Fibroblast of skin of abdomen (primary cell): ENCODE results near the gene SYNGR1. TPM values are rescaled to one million over a fixed set of nuclear protein-coding genes. Genes with fewer than 3 reads are reported as not detected.
A peak's percentile ranks its signal among the peaks of the same experiment; 100 is the strongest.

Source experiments
- DNase-seq: peaks from one replicate; pipeline ENCODE4 v3.0.0-alpha.2; 2013
- polyA plus RNA-seq, 2 experiments: library from polyadenylated mRNA; unstranded; fragments of 120-200 nt; gene quantifications; one replicate each; pipeline ENCODE4 v1.2.1, GENCODE V29; 2013; ENCODE audit not compliant: insufficient read length in 2 of 2

SYNGR1 gene, protein sequence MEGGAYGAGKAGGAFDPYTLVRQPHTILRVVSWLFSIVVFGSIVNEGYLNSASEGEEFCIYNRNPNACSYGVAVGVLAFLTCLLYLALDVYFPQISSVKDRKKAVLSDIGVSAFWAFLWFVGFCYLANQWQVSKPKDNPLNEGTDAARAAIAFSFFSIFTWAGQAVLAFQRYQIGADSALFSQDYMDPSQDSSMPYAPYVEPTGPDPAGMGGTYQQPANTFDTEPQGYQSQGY
- 22.6 TPM for polyA plus RNA-seq (2013, experiment 1 of 2; ENCODE audit: insufficient read length)
- 24.9 TPM for polyA plus RNA-seq (2013, experiment 2 of 2; ENCODE audit: insufficient read length)

DNA sequence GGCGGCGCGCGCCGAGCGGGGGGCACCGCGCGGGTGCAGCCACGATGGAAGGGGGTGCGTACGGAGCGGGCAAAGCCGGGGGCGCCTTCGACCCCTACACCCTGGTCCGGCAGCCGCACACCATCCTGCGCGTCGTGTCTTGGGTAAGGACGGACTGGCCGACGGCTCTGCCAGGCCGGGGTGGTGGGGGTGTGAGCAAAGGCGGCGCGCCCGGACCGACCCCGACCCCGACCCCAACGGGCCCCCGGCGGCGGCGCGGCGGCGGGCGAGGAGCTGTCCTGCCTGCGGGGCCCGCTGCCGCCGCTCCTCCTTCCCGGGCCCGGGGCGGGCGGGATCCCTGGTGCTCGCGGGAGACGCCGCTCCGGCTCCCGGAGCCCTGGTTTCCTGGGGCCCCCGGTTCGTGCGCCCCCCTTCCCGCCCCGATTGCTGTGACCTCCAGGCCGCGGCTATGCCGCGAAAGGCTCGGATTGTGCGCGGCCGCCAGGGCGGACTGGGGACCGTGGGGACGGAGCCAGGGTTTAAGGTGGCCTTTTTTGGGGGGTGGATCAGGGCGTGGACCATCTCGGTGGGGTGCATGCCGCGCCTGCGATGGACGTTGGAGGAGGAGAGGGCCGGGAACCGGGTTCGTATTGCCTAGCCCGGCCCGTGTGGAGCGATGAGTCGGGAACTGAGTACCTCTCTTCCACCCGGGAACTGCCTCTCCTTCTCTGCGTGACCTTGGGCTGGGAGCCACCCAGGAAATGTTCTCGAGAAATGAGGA, at the start of gene SYNGR1:
Gene SYNGR1 (plus strand): TSS at position 25 of the 760 bp plus-strand sequence. CDS start 20 bp downstream, at position 45.
- DNase-seq: no peak

DNA sequence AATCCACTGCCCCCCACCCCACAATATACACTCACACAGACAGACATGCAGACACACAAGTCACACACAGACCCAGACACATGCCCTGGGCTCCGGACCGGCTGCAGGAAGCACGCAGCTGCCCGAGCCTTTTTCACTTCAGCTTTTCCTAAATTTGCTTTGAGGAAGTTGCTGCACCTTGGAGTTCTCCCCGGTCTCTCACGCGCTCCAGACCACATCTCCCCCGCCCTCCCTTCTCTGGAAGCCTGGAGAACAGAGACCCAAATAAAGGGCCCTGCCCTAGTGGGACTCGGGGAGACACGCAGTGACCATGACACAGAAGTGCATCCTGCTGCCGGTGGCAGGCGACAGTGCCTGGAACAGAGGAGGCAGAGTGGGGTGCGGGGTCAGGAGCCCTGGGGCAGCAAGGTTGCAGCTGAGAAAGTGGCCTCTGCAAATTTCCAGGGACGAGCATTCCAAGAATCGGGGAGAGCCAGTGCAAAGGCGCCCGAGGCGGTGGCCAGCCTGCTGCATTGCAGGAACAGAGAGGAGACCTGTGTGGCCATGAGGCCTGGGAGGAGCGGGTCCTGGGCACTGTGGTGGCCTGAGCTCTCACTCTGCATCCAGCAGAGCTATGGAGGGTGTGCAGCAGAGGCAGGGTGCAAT, 49.5 kb upstream of the SYNGR1 start:
- DNase-seq: no peak

DNA sequence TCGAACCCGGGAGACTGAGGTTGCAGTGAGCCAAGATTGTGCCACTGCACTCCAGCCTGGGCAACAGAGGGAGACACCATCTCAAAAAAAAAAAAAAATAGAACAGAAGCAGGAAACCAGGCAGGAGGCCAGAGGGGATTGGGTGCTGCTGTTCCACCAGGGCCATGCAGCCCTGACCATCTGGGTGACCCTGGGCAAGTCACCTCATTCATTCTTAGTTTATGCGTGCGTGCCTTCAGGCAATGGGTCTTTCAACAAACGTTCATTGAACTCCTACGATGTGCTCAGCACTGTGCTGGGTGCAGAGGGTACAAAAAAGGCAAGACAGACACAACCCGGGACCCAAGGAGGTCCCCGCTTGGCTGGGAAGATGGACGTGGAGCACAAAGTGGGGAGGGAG, 48.7 kb upstream of the SYNGR1 start:
- no peak for DNase-seq

DNA sequence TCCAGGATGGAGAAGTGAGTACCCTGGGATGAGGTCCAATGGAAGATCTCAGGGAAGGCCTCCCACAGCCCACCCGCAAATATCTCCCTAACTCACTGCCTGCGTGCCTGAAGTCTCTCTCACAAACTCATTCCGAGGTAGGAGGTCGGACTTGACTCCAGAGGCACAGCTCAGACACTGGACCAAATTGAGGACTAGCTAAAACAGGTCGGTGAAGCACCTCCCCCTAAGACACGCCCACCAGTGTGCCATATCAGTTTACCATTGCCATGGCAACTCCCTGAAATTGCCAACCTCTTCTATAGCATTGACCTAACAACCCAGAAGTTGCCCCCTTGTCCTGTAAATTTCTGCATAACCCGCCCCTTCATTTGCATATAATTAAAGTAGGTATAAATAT, 47.9 kb upstream of the SYNGR1 start:
- DNase-seq: no peak

DNA sequence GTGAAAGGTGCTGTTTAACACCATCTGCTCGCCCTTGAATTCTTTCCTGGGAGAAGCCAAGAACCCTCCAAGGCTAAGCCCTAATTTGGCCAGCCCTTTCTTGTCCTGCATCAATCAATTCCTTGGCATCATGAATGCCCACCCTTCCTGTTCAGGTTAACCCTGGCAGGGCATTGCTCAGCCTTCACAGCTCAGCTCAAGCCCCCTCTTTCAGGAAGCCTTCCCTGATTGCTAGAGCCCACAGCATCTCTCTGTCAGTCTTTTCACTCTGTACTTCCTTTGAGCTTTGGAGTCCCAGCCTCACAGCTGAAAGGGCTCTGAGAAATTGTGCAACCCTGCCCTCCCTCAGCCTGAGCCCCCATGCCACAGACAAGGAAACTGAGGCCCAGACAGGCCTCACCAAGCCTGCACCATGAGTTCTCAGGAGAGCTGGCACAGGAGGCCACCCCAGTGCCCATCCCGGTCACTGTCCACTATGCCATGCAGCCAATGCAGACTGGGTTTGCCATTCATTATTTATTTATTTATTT, 47.3 kb upstream of the SYNGR1 start:
- no peak for DNase-seq

DNA sequence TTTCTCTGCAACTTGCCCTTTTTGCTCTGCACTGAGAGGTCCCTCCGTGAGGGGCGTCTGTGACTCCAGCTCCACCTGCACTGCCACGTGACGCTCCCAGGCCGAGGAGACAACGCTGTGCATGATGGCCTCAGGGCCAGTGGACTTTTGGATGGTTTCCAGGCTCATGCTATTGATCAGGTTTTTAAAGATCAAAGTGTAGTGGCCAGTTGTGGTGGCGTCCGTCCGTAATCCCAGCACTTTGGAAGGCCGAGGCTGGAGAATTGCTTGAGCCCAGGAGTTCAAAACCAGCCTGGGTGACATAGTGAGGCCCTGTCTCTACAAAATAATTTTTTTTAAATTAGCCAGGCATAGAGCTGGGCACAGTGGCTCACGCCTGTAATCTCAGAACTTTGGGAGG, 46.4 kb upstream of the SYNGR1 start:
- DNase-seq: no peak

DNA sequence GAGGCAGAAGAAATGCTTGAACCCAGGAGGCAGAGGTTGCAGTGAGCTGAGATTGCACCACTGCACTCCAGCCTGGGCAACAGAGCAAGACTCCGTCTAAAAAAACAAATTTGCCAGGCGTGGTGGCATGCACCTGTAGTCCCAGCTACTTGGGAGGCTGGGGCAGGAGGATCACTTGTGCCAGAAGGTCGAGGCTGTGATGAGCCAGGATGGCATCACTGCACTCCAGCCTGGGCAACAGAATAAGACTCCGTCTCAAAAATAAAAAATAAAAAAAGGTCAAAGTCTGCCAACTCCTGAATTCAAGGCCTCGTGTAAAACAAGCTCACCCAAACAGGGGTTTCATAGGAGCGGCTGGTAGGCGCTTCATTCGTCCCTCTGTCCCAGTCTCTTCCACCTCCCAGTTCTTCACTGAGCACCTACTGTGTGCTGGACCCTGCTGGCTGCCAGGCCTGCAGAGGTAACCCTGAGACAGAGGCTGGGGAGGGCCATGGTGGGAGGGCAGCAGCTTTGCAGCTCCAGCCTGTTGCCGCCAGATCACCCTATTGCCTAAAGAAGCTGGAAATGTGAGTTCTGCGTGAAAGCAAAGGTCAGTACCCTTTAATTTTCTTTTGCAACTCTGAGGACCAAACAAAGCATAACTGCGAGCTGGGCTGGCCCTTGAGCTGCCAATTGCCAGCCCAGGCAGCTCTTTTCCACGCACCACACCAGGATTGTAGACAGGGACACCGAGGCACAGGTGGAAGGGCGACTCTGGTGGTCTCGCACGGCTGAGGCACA, 45.7 kb upstream of the SYNGR1 start:
- no peak for DNase-seq

DNA sequence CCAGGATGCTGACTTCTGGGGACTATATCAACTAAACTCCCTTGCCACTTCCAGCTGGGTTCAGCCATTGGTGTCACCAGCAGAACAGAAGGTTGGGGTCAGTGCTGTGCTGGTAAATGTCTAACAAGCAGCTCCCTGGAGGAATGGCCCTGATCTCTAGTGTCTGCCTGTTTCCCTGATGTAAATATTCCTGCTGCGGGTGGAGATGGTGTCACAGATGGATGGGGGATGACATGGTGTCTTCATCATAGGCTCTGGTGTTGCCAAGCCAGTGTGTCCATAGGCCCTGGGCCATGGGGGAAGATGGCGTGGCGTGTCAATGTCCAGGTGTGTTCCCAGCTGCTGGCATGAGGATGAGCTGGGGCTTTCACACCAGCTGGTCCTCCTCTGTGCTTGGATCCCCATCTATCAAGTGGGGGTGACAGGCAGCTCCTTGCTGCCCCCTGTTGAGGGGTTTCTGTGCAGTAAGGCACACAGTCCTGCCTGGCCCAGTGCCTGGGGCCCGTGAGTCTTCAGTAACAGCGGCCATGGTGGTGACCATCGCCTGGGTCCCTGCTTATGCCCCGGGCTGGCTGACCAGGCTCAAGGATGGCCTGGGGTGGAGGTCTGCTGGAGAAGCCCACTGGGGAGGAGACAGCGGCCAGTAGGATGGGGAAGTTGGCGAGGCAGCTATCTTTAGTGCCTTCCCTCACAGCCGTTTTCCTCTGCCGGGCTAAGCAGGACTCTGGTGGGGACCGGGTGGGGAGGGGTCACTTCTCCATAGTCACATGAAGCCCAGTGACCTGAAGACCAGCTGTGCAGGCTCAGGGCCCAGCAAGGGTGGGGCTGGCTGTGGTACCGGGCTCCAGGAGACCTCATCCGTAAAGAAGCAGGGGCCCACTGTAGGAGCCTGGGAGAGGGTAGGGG, 43.1 kb upstream of the SYNGR1 start:
- DNase-seq: no peak

DNA sequence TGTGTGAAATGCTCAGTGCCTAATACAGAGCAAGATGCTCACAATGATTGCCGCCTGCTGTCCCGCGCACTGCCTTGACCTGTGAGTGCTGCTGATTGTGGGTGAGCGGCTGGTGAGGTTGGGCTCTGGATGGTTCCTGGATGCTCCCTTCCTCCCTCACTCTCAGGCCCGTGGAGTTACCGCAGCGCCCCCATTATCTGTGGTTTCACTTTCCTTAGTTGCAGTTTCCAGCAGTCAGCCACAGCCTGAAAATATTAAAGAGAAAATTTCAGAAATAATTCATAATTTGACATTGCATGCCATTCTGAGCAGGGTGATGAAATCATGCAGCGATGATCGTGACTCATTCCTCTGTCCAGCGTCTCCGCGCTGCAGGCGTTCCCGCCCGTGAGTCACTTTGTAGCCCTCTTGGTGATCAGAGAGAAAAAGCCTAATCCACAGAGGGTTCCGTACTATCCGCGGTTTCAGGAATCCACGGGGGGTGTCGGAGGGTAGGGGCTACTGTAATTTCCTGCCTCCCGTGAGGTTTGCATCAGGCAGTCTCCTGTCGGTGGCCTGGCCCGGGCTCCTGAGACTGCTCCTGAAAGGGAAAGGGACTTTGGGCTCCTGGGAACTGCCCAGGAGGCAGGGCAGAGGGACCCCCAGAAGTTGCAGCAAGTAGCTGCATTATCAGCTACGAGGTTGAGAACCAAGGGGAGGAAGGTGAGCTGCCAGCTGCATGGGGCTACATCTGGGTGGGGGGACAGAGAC, 41.0 kb upstream of the SYNGR1 start:
- DNase-seq: peak; percentile 98

DNA sequence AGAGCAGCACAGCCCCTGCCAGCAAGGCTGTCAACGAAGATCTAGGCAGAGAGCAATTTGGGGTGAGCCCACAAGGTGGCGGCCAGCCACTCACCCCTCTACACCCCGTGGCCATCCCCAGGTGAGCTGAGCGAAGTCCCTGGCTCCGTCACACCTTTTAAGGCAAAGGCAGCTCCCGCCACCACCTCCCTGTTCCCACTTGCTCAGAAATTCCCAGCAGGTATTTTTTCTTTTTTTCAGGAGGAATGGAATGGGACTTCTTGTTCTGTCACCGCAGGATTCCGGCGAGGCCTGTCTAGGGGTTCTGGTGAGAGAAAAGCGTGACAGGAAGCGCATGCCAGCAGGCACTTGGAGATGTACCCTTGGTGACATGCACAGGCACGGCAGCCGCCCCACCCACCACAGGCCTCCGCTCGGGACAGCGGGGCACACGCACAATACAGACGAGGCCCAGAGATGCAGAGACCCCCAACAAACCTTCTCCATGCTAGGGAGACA, 40.4 kb upstream of the SYNGR1 start:
- DNase-seq: peak; percentile 54

DNA sequence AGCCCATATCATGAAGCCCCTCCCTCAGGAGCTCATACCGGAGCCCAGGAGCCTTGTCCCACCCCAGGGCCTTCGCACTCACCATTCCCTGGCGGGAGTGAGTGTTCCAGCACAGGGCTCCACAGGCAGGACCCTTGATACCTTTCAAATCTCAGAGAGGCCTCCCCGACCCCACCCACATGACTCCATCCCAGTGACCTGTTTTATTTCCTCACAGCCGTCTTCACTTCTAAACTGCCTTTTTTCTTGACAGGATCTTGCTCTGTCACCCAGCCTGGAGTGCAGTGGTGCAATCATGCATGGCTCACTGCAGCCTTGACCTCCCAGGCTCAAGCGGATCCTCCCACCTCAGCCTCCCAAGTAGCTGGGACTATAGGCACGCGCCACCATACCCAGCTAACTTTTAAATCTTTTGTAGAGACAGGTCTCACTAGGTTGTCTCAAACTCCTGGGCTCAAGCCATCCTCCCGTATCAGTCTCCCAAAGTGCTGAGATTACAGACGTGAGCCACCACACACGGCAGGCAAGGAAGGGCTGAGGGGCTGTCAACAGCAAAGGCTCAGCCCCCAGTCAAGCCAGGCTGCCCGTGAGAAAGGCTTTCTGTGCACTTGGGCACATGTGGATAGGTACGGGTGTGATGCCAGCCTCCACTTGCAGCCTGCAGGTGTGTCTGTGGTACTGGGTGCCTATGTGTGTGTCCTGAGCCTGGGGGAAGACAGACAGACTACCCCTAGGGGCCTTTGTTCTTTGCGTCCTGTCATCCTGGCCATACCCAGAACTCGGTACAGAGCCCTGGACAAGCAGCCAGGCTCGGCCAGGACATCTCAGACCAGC, 39.7 kb upstream of the SYNGR1 start:
- DNase-seq: peak; percentile 49

DNA sequence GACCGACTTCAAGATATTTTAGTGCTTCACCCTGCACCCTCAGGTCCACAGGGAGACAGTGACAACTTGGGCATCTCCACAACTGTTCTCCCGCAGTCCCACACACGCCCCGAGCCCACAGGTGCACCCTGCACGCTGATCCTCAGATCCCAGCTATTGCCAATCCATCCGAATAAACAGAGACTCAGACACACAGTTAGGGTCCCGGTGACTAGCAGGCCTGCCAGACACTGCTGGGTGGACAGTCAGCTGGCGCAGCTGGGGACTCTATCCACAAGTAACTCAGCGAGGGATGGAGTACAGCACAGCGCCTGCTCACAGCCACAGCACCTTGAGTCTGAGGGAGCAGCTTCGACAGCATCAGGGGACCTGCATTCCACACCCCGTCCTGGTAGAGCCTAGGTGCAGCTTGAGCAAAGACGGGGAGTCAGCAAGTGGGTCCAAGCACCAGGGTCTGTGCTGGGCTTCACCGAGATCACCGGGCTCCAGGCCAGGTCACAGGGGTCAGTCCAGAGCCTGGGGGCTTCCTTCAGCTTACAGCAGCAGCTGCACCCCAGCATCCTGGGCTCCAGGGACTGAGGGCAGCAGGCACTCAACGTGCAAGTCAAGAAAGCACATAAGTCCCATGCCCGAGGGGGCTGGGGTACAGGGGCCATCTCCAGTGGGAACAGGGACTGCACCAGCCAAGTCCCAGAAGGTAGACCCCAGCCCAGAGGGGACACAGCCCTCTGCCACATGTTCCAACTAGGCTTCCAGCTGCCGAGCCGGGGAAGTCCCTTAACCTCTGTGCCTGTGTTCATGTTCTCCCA, 38.0 kb upstream of the SYNGR1 start:
- no peak for DNase-seq

DNA sequence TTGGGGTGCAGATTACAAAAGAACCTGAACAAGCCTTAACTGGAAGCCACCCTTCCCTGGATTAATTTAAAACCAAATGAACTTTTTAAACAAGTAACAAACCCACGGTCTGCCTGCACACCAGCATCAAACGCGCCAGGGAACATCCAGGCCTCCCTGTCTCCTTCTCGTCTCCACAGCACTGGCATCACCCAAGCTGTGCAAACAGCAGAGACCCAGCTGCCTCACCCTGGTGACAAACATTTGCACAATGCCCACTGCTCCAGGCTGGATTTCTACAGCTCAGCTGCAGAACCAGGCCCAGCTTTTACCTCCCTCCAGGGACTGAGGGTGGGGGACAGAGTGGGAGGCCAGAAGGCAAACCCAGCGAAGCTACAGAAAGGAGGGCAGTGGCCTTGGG, 37.4 kb upstream of the SYNGR1 start:
- no peak for DNase-seq

DNA sequence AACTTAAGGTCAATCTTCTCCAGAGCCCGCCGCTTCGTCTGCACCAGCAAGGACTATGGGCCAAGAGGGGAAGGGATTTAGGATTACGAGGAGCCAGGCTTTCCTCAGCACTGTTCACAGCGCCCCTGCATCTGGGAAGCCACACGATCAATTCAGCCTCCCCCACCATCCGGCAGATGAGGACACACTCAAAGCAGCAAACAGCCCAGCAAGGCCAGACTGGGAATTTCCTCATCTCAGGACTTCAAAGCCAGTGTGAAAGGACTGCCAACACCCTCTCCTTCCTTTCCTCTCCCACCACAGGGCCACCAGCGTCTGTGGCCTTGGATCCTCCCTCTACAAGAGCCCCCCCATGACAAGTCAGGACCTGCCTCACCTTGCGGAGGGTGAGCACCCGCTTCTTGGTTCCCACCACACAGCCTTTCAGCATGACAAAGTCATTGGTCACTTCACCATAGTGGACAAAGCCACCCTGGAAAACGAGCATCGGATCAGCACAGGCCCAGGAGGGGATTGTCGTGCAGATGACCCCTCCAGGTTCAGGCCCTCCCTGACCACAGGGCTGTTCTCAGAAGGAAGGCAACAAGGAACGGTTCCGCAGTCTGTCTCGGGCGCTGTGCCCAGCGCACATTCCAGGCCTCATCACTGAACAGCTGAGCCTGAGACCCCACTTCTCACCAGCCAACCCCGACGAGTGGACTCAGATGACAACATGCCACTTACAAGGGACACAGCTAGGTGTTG, 36.4 kb upstream of the SYNGR1 start:
- no peak for DNase-seq

DNA sequence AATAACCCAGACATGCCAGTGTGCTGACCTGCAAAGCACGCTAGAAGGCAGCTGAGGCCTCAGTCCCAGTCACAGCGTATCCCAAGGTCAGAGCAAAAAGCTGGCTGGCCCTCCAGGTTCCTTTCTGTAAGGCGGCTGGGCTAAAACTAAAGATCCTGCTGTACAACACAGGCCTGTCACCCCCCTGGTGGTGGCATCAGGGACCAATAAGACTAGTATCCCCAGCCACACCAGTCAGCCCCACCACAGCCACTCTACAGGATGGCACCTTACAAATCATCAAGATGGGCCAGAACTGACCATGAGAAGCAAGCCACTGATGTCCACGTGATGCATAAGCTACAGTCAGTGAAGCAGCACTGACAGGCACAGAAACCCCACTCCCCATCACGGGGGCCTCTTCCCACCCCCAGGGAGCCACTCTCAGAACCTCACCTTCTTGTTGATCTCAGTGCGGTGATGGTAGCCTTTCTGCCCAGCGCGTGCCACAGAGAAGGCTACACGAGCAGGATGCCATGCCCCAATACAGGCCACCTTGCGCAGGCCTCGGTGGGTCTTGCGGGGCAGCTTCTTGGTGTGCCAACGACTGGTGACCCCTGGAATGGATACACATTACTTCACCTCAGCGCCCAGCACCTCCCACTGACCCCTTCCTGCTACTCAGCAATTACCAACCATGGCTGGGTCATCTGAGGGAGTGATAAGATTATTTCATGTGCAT, 35.4 kb upstream of the SYNGR1 start:
- no peak for DNase-seq

DNA sequence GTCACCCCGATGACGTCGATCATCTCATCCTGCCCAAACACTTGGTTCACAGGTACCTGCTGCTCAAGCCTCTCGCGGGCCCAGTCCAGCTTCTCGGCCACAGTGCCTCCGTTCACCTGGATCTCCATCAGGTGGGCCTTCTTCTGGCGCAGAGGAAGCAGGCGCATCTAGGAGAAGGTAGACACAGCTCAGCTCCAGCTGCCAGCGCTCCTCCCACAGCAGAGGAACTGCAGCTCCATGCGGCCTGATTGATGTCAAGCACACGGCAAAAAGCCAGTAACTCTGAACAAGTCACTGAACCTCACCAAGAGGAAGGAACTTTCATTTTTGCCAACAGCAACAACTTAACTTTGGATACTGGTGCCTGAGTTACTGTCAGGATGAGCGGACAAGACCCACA, 34.4 kb upstream of the SYNGR1 start:
- DNase-seq: no peak

DNA sequence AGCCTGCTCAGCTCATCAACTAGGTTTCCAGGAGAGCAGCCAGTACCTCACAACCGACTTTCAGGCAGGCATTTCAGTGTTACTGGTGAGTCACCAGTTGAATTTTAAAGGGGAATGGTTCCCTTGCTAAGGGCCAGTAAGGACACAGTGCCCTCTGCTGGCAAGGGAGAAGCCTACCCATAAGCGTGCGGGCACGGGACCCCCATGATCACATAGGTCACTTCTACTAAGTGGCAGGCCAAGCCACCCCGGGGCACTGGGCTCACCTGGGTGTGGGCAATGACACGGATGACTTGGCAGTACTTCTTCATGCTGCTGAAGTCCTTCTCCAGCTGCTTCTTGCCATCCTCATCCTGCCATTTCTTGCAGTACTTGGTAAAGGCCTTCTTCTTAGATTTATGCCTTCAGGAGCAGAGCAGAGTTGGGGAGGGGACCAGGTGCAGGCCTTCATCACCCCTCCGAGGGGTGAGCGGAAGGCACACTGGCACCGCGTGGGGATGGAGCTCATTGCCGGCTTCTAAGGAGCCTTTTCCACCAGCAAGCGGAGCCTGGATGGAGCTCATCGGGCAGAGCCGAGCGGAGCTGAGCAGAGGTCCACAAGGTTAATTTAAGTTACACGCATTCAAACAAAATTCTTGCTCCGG, 33.2 kb upstream of the SYNGR1 start:
- DNase-seq: peak; percentile 90
